NCI-H446 (cell line): ENCODE measurements around the gene AP1M1.
"Not testable (repeated sequence)": the region's sequence is repeated elsewhere in the genome, so short reads cannot be mapped to it uniquely, and the experiment has no call there.

Experiments
- DNase-seq, 2 experiments: peaks; one replicate each; lab custom pipeline; 2025; lab: John Stamatoyannopoulos, UW

Gene AP1M1

GRCh38 chr19:16197622-16198369 lies at the start of gene AP1M1:
Gene AP1M1, plus strand, starts transcription at chr19:16197911. Its CDS starts 116 bp downstream, at chr19:16198027.
- DNase-seq, result peak; percentile 95 to 99

DNA sequence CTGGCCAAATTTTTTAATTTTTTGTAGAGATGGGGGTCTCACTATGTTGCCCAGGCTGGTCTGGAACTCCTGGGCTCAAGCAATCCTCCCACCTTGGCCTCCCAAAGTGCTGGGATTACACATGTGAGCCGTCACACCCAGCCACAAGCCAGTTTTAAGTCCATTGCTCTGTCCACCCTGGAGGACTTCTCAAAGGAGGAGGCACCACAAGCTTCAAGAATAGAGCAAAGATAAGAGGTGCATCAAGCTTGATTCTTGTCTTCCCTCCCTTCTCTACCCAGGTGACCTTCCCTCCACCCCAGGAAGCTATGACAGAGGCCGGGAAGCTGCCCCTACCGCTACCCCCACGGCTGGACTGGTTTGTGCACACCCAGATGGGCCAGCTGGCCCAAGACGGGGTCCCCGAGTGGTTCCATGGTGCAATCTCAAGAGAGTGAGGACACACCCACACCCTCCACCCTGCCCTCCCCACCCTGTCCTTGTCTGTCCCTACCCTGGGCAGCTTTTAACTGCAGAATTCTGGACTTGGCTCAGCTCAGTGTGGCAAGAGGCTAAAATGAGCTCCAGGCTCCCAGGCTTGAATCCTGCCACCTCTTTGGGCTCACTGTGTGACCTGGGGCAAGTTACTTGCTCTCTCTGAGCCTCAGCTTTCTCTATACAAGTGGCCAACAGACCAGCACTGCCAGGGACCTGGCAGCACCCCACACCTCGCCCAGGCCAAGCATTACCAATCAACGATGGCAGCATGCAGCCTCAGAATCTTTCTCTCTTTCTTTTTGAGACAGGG lies 49.1 kb upstream of the AP1M1 start:
- DNase-seq, result no peak

- no peak for DNase-seq
These were observed 44.0 kb upstream of the AP1M1 start for GRCh38 chr19:16153582-16154336.

GRCh38 chr19:16154557-16154956 lies 43.2 kb upstream of the AP1M1 start:
- DNase-seq, result no peak

DNA sequence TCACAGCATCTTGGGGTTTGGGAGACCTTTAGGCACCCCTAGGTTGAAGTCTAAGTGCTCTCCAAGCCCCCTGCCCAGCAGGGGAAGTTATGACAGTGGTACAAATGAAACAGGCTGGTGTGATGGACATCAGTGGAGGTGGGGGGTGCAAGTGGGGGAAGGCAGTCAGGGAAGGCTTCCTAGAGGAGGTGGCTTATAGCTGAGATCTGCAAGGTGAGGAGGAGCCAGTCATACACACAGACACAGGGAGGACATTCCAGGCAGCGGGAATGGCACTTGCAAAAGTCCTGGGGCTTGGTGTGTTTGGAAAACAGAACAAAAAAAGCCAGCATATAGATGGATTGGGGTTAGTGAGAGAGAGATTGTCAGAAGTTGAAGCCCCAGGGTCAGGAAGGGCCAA lies 42.6 kb upstream of the AP1M1 start:
- no peak for DNase-seq

- DNase-seq, result no peak
These were observed 40.8 kb upstream of the AP1M1 start for GRCh38 chr19:16156904-16157303.

- DNase-seq, result no peak
These were observed 40.1 kb upstream of the AP1M1 start for GRCh38 chr19:16157601-16158000.

DNA sequence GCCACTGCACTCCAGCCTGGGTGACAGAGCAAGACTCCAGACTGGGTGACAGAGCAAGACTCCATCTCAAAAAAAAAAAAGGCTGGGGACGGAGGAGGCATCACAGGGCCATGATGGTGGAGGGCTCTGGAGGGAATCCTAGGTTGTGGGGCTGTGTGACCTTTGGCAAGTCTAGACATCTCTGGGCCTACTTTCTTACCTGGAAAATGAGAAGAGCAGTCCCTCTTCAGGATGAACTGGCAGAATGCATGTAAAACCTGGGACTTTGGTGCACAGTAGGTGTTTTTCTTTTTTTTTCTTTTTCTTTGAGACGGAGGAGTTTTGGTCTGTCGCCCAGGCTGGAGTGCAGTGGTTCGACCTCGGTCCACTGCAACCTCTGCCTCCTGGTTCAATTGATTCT lies 38.1 kb upstream of the AP1M1 start:
- DNase-seq, result no peak

DNA sequence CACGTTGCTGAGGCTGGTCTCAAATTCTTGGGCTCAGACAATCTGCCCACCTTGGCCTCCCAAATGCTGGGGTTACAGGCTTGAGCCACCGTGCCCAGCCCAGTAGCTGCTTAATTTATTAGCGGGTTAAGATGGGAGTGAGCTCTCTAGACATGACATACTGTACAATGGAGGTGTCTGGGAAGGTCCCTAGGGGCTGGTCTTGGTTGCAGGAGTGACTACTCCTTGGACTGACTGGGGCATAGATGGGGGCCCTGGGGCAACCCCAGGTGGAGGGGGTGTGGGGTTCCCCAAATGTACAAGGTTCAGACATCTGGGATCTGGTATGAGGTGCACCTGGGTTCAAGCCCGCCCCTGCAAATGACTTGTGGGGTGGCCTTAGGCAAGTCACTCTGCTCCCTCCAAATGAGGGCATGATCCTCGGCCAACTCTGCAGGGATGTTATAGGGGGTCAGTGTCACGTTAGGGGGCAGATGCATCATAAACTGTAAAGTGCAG lies 37.2 kb upstream of the AP1M1 start:
- no peak for DNase-seq

DNA sequence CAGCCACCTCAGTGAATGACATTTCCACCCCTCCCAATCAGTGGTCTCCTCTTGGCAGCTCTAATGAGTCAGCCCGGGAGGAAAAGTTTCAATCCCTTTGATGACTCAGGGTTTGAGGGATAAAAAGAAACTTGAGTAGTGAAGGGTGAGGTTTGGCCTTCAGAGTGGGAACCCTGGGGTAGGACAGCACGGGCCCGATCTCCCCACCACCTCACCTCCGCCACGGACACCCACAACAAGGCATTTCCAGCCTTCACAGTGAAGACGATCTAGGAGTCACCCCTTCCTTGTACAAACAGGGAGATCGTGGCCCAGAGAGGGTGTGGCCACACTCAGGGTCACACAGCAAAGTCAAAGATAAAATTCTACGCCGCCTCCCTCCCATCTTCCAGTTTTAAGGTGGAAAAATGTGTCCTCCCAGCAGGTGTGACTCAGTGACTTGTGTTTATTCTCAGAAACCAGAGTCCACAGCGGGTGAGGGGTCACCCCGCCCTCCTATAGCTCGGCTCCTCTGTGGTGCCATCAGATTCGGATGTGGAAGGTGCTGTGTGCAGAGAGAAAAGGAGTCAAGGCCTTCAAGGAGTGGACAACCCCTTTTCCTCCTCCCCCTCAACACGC lies 36.7 kb upstream of the AP1M1 start:
- DNase-seq, result no peak

- DNase-seq, result no peak
These were observed 35.9 kb upstream of the AP1M1 start for GRCh38 chr19:16161840-16162239.

DNA sequence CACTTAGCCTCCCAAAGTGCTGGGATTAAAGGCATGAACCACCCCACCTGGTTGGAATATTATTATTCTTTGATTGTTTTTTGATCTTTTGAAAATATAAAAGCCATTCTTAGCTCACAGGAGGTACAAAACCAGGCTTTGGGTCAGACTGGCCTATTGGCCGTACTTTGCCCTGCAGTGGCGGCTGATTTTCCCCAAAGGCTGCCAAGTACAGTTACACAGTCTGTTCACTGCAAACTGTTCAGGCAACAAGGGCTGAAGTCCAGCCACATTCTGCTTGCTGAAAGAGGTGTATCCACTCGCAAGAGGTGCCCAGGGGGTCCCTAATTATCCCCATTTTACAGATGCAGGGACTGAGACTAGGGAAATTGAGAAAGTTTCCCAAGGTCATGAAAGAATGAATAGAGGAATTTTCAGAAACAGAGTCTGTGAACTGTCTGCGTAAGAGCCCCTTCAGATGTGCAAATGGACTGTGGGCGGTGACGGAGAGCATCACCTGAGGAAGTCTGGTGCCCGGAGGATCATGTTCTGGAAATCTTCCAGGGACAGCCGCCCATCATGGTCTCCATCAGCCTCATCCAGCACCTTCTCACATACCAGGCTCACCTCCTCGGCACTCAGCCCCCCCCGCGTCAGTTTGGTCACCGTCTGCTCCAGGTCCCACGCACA lies 33.4 kb upstream of the AP1M1 start:
- no peak for DNase-seq

GRCh38 chr19:16166417-16166816 lies 31.3 kb upstream of the AP1M1 start:
- no peak for DNase-seq

GRCh38 chr19:16167055-16167454 lies 30.7 kb upstream of the AP1M1 start:
- no peak for DNase-seq

- no peak for DNase-seq
These were observed 29.1 kb upstream of the AP1M1 start for GRCh38 chr19:16168465-16169081.

GRCh38 chr19:16170134-16170533 lies 27.6 kb upstream of the AP1M1 start:
- DNase-seq, result no peak

GRCh38 chr19:16175954-16176353 lies 21.8 kb upstream of the AP1M1 start:
- DNase-seq, result no peak

- DNase-seq, result not testable (repeated sequence)
These were observed 18.8 kb upstream of the AP1M1 start for GRCh38 chr19:16178866-16179265.

- no peak for DNase-seq
These were observed 17.1 kb upstream of the AP1M1 start for GRCh38 chr19:16180611-16181010.

DNA sequence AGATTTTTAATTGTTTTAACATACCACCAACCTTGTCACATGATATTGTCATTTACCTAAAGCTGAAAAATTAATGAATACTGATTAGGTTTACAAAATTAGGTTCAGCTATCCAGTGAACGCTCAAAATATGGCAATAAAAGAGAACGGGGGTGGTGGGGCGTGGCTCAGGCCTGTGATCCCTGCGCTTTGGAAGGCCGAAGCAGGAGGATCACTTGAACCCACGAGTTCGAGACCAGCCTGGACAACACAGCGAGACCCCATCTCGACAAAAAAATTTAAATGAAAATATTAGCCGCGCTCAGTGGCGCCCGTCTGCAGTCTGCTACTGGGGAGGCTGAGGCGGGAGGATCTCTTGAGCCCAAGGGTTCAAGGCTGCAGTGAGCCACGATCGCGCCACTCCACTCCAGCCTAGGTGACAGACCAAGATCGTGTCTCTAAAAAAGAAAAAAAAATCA lies 13.0 kb upstream of the AP1M1 start:
- DNase-seq, result no peak
